ENCODE data around the gene DCTN5.
"Not testable (repeated sequence)": the region's sequence is repeated elsewhere in the genome, so short reads cannot be mapped to it uniquely, and the experiment has no call there.

Gene DCTN5

GRCh38 chr16:23615805-23616204 is 25.5 kb upstream of the DCTN5 start:
- no peak overlapping the region for H3K27ac ChIP-seq (ENCODE audit: low read length)
- no peaks in the 10 kb centered on the region for H3K9me3 ChIP-seq (ENCODE audit: control insufficient read depth, low read depth, low read length)
- H3K36me3 ChIP-seq (ENCODE audit: control insufficient read depth, low read depth, low read length): peaks cover 55% of the 10 kb centered on the region
- no peak overlapping the region for H3K9ac ChIP-seq (ENCODE audit: low read length)
- no peaks in the 10 kb centered on the region for H3K4me1 ChIP-seq (ENCODE audit: control insufficient read depth, low read depth, low read length)
- no peaks in the 10 kb centered on the region for H3K27me3 ChIP-seq (ENCODE audit: control insufficient read depth, insufficient read depth, low read length)
- no peak overlapping the region for H3K4me3 ChIP-seq (ENCODE audit: low read length)

GRCh38 chr16:23624092-23624491 is 17.2 kb upstream of the DCTN5 start:
- Histone ChIP-seq H3K27ac (ENCODE audit: low read length) (no peak overlapping the region), H3K36me3 (ENCODE audit: control insufficient read depth, low read depth, low read length) (peaks cover 78% of the 10 kb centered on the region), H3K9me3 (ENCODE audit: control insufficient read depth, low read depth, low read length) (no peaks in the 10 kb centered on the region), H3K9ac (ENCODE audit: low read length) (no peak overlapping the region), H3K4me3 (ENCODE audit: low read length) (no peak overlapping the region), H3K4me1 (ENCODE audit: control insufficient read depth, low read depth, low read length) (no peaks in the 10 kb centered on the region), H3K27me3 (ENCODE audit: control insufficient read depth, insufficient read depth, low read length) (no peaks in the 10 kb centered on the region)

- Histone ChIP-seq H3K4me3 (ENCODE audit: low read length) (no peak overlapping the region), H3K9ac (ENCODE audit: low read length) (no peak overlapping the region), H3K27ac (ENCODE audit: low read length) (no peak overlapping the region), H3K36me3 (ENCODE audit: control insufficient read depth, low read depth, low read length) (peaks cover 76% of the 10 kb centered on the region), H3K27me3 (ENCODE audit: control insufficient read depth, insufficient read depth, low read length) (no peaks in the 10 kb centered on the region), H3K9me3 (ENCODE audit: control insufficient read depth, low read depth, low read length) (no peaks in the 10 kb centered on the region), H3K4me1 (ENCODE audit: control insufficient read depth, low read depth, low read length) (no peaks in the 10 kb centered on the region)
Observed at GRCh38 chr16:23629516-23629915, 11.8 kb upstream of the DCTN5 start.

GRCh38 chr16:23631874-23632273 is 9.4 kb upstream of the DCTN5 start:
- H3K9me3 ChIP-seq (ENCODE audit: control insufficient read depth, low read depth, low read length); H3K27me3 ChIP-seq (ENCODE audit: control insufficient read depth, insufficient read depth, low read length); H3K4me1 ChIP-seq (ENCODE audit: control insufficient read depth, low read depth, low read length); H3K27ac ChIP-seq (ENCODE audit: low read length); H3K4me3 ChIP-seq (ENCODE audit: low read length); H3K9ac ChIP-seq (ENCODE audit: low read length): not testable (repeated sequence)
- peaks cover 79% of the 10 kb centered on the region for H3K36me3 ChIP-seq (ENCODE audit: control insufficient read depth, low read depth, low read length)

- no peak overlapping the region for H3K27ac ChIP-seq (ENCODE audit: low read length)
- no peak overlapping the region for H3K9ac ChIP-seq (ENCODE audit: low read length)
- H3K4me1 ChIP-seq (ENCODE audit: control insufficient read depth, low read depth, low read length): no peaks in the 10 kb centered on the region
- peaks cover 70% of the 10 kb centered on the region for H3K36me3 ChIP-seq (ENCODE audit: control insufficient read depth, low read depth, low read length)
- H3K27me3 ChIP-seq (ENCODE audit: control insufficient read depth, insufficient read depth, low read length): no peaks in the 10 kb centered on the region
- H3K4me3 ChIP-seq (ENCODE audit: low read length): no peak overlapping the region
- no peaks in the 10 kb centered on the region for H3K9me3 ChIP-seq (ENCODE audit: control insufficient read depth, low read depth, low read length)
Observed at GRCh38 chr16:23634461-23635036, 6.7 kb upstream of the DCTN5 start.

- H3K9ac ChIP-seq (ENCODE audit: low read length): no peak overlapping the region
- H3K27me3 ChIP-seq (ENCODE audit: control insufficient read depth, insufficient read depth, low read length): no peaks in the 10 kb centered on the region
- no peak overlapping the region for H3K27ac ChIP-seq (ENCODE audit: low read length)
- peaks cover 6% of the 10 kb centered on the region for H3K4me1 ChIP-seq (ENCODE audit: control insufficient read depth, low read depth, low read length)
- H3K4me3 ChIP-seq (ENCODE audit: low read length): no peak overlapping the region
- peaks cover 58% of the 10 kb centered on the region for H3K36me3 ChIP-seq (ENCODE audit: control insufficient read depth, low read depth, low read length)
- H3K9me3 ChIP-seq (ENCODE audit: control insufficient read depth, low read depth, low read length): no peaks in the 10 kb centered on the region
Observed at GRCh38 chr16:23635958-23636357, 5.3 kb upstream of the DCTN5 start.

GRCh38 chr16:23640615-23640930 is 693 bp upstream of the DCTN5 start:
- H3K27me3 ChIP-seq (ENCODE audit: control insufficient read depth, insufficient read depth, low read length): no peaks in the 10 kb centered on the region
- no peaks in the 10 kb centered on the region for H3K9me3 ChIP-seq (ENCODE audit: control insufficient read depth, low read depth, low read length)
- H3K36me3 ChIP-seq (ENCODE audit: control insufficient read depth, low read depth, low read length): peaks cover 30% of the 10 kb centered on the region
- H3K27ac ChIP-seq (ENCODE audit: low read length): peak overlapping the region; percentile 92
- peaks cover 10% of the 10 kb centered on the region for H3K4me1 ChIP-seq (ENCODE audit: control insufficient read depth, low read depth, low read length)
- peak overlapping the region; percentile 93 for H3K4me3 ChIP-seq (ENCODE audit: low read length)
- peak overlapping the region; percentile 97 for H3K9ac ChIP-seq (ENCODE audit: low read length)

GRCh38 chr16:23642246-23642774 is 1.0 kb downstream of the DCTN5 start:
- Histone ChIP-seq H3K4me1 (ENCODE audit: control insufficient read depth, low read depth, low read length) (peaks cover 10% of the 10 kb centered on the region), H3K27ac (ENCODE audit: low read length) (no peak overlapping the region), H3K9me3 (ENCODE audit: control insufficient read depth, low read depth, low read length) (no peaks in the 10 kb centered on the region), H3K4me3 (ENCODE audit: low read length) (peak overlapping the region; percentile 93), H3K9ac (ENCODE audit: low read length) (peak overlapping the region; percentile 97), H3K27me3 (ENCODE audit: control insufficient read depth, insufficient read depth, low read length) (no peaks in the 10 kb centered on the region), H3K36me3 (ENCODE audit: control insufficient read depth, low read depth, low read length) (peaks cover 24% of the 10 kb centered on the region)

GRCh38 chr16:23650674-23651416 is 9.6 kb downstream of the DCTN5 start:
- Histone ChIP-seq H3K9ac (ENCODE audit: low read length) (no peak overlapping the region), H3K27me3 (ENCODE audit: control insufficient read depth, insufficient read depth, low read length) (no peaks in the 10 kb centered on the region), H3K4me3 (ENCODE audit: low read length) (no peak overlapping the region), H3K36me3 (ENCODE audit: control insufficient read depth, low read depth, low read length) (peaks cover 25% of the 10 kb centered on the region), H3K4me1 (ENCODE audit: control insufficient read depth, low read depth, low read length) (no peaks in the 10 kb centered on the region), H3K27ac (ENCODE audit: low read length) (no peak overlapping the region), H3K9me3 (ENCODE audit: control insufficient read depth, low read depth, low read length) (no peaks in the 10 kb centered on the region)

- Histone ChIP-seq H3K27ac (ENCODE audit: low read length) (no peak overlapping the region), H3K4me3 (ENCODE audit: low read length) (no peak overlapping the region), H3K27me3 (ENCODE audit: control insufficient read depth, insufficient read depth, low read length) (no peaks in the 10 kb centered on the region), H3K9me3 (ENCODE audit: control insufficient read depth, low read depth, low read length) (no peaks in the 10 kb centered on the region), H3K4me1 (ENCODE audit: control insufficient read depth, low read depth, low read length) (no peaks in the 10 kb centered on the region), H3K36me3 (ENCODE audit: control insufficient read depth, low read depth, low read length) (peaks cover 22% of the 10 kb centered on the region), H3K9ac (ENCODE audit: low read length) (no peak overlapping the region)
Observed at GRCh38 chr16:23651943-23652468, 10.7 kb downstream of the DCTN5 start.

GRCh38 chr16:23663918-23664317 is 22.7 kb downstream of the DCTN5 start:
- H3K4me1 ChIP-seq (ENCODE audit: control insufficient read depth, low read depth, low read length): no peaks in the 10 kb centered on the region
- H3K4me3 ChIP-seq (ENCODE audit: low read length): no peak overlapping the region
- peaks cover 88% of the 10 kb centered on the region for H3K36me3 ChIP-seq (ENCODE audit: control insufficient read depth, low read depth, low read length)
- no peaks in the 10 kb centered on the region for H3K9me3 ChIP-seq (ENCODE audit: control insufficient read depth, low read depth, low read length)
- H3K27me3 ChIP-seq (ENCODE audit: control insufficient read depth, insufficient read depth, low read length): no peaks in the 10 kb centered on the region
- no peak overlapping the region for H3K27ac ChIP-seq (ENCODE audit: low read length)
- H3K9ac ChIP-seq (ENCODE audit: low read length): no peak overlapping the region
